NCI-H82 treated with DMSO at 0.1 percent for 48 hours (cell line): Measurements from ENCODE around the gene BCAN.
"Not testable (repeated sequence)": the region's sequence is repeated elsewhere in the genome, so short reads cannot be mapped to it uniquely, and the experiment has no call there.

Experiments
- DNase-seq: peaks from one replicate; lab custom pipeline; 2025; ENCODE audit not compliant: unreplicated experiment; lab: John Stamatoyannopoulos, UW

BCAN gene

GRCh38 chr1:156641761-156642264 is at the start of gene BCAN:
Gene BCAN (plus strand): TSS chr1:156642117. CDS start chr1:156646055, 3,938 bp downstream.
- peak; percentile 42 for DNase-seq

- DNase-seq: no peak
These were observed 49.6 kb upstream of the BCAN start for GRCh38 chr1:156592158-156592909.

GRCh38 chr1:156592910-156593660 is 48.8 kb upstream of the BCAN start:
- DNase-seq: no peak

- no peak for DNase-seq
These were observed 48.3 kb upstream of the BCAN start for GRCh38 chr1:156593661-156593989.

GRCh38 chr1:156594190-156594589 is 47.7 kb upstream of the BCAN start:
- DNase-seq: no peak

- no peak for DNase-seq
These were observed 46.9 kb upstream of the BCAN start for GRCh38 chr1:156595016-156595415.

GRCh38 chr1:156596426-156596825 is 45.5 kb upstream of the BCAN start:
- no peak for DNase-seq

- DNase-seq: no peak
These were observed 43.8 kb upstream of the BCAN start for GRCh38 chr1:156598125-156598524.

- no peak for DNase-seq
These were observed 43.0 kb upstream of the BCAN start for GRCh38 chr1:156598731-156599432.

GRCh38 chr1:156599811-156600210 is 42.1 kb upstream of the BCAN start:
- no peak for DNase-seq

- no peak for DNase-seq
These were observed 41.2 kb upstream of the BCAN start for GRCh38 chr1:156600733-156601121.

- DNase-seq: peak; percentile 71
These were observed 40.6 kb upstream of the BCAN start, which contains the start of gene GPATCH4 for GRCh38 chr1:156601122-156601830. Gene GPATCH4 (minus strand): TSS chr1:156601479.

- DNase-seq: no peak
These were observed 40.0 kb upstream of the BCAN start for GRCh38 chr1:156601892-156602291.

- DNase-seq: no peak
These were observed 39.3 kb upstream of the BCAN start for GRCh38 chr1:156602557-156602993.

GRCh38 chr1:156607344-156607743 is 34.6 kb upstream of the BCAN start:
- DNase-seq: not testable (repeated sequence)

- peak; percentile 85 for DNase-seq
These were observed 33.8 kb upstream of the BCAN start for GRCh38 chr1:156608036-156608674.

GRCh38 chr1:156608981-156609380 is 32.9 kb upstream of the BCAN start:
- DNase-seq: peak; percentile 28

GRCh38 chr1:156610072-156610471 is 31.8 kb upstream of the BCAN start:
- not testable (repeated sequence) for DNase-seq

GRCh38 chr1:156612666-156613065 is 29.3 kb upstream of the BCAN start:
- DNase-seq: no peak

GRCh38 chr1:156615946-156616345 is 26.0 kb upstream of the BCAN start:
- DNase-seq: no peak
